Stimulated activated CD4-positive, alpha-beta T cell treated with anti-CD3 and anti-CD28 coated beads, Interleukin-15, amount 100 ng/mL, for 1 hour (primary cell): Measurements from ENCODE around the gene FBLL1.
A peak's percentile ranks its signal among the peaks of the same experiment; 100 is the strongest.
"Not testable (repeated sequence)": the region's sequence is repeated elsewhere in the genome, so short reads cannot be mapped to it uniquely, and the experiment has no call there.

Source experiments
- DNase-seq, 2 donors: peaks; one replicate each; pipeline ENCODE4 v3.0.0-alpha.2; 2020; ENCODE audit warnings: low read depth in 1 of 2, low spot score in 1 of 2

Gene FBLL1

GRCh38 chr5:168528521-168529373 lies at the start of gene FBLL1:
TSS of gene FBLL1 (plus strand) at chr5:168529305. CDS start at chr5:168529505, 200 bp downstream.
- DNase-seq, result no peak

GRCh38 chr5:168480601-168481000 lies 48.5 kb upstream of the FBLL1 start:
- DNase-seq, result no peak

- no peak for DNase-seq
Measured at GRCh38 chr5:168481330-168481788, 47.7 kb upstream of the FBLL1 start.

GRCh38 chr5:168482361-168482760 lies 46.7 kb upstream of the FBLL1 start:
- no peak for DNase-seq

GRCh38 chr5:168486136-168486879 lies 42.8 kb upstream of the FBLL1 start, which contains the start of gene RARS1:
TSS of gene RARS1 (plus strand) at chr5:168486471. CDS start at chr5:168486499, 28 bp downstream.
- peak; percentile 74 to 84 for DNase-seq

GRCh38 chr5:168489059-168489458 lies 40.0 kb upstream of the FBLL1 start:
- no peak for DNase-seq

GRCh38 chr5:168494057-168494555 lies 35.0 kb upstream of the FBLL1 start:
- DNase-seq, result no peak

GRCh38 chr5:168502563-168503237 lies 26.4 kb upstream of the FBLL1 start:
- DNase-seq, result no peak

- DNase-seq, result no peak
Measured at GRCh38 chr5:168513861-168514428, 15.2 kb upstream of the FBLL1 start.

- no peak for DNase-seq
Measured at GRCh38 chr5:168525856-168526255, 3.2 kb upstream of the FBLL1 start.

GRCh38 chr5:168527756-168528295 lies 1.3 kb upstream of the FBLL1 start:
- DNase-seq, result no peak

- DNase-seq, result no peak
Measured at GRCh38 chr5:168529374-168530234, 499 bp downstream of the FBLL1 start.

GRCh38 chr5:168530621-168531150 lies 1.6 kb downstream of the FBLL1 start:
- DNase-seq, result no peak

GRCh38 chr5:168531191-168531590 lies 2.1 kb downstream of the FBLL1 start:
- no peak for DNase-seq

- DNase-seq, result no peak
Measured at GRCh38 chr5:168531987-168532864, 3.1 kb downstream of the FBLL1 start.

GRCh38 chr5:168534351-168534750 lies 5.2 kb downstream of the FBLL1 start:
- DNase-seq, result not testable (repeated sequence)

- DNase-seq, result no peak
Measured at GRCh38 chr5:168537176-168537575, 8.1 kb downstream of the FBLL1 start.

GRCh38 chr5:168549554-168549953 lies 20.4 kb downstream of the FBLL1 start:
- no peak for DNase-seq
